MM.1S (cell line): ENCODE data around the gene RASSF7.

Experiments
- CTCF ChIP-seq: fragments of 300-600 bp; sonication (generic); IDR thresholded peaks from 2 replicates; pipeline ENCODE4 v1.5.1; 2016; ENCODE audit warnings: antibody characterized with exemption, low read length, mixed read lengths
- EZH2 ChIP-seq: fragments of 300-600 bp; sonication (generic); optimal IDR thresholded peaks from 2 replicates; pipeline ENCODE3; 2017; ENCODE audit warnings: low read depth, mild to moderate bottlenecking, antibody characterized with exemption, low read length, mixed read lengths

GRCh38 chr11:530960-531831 is 29.6 kb upstream of the RASSF7 start:
- TF ChIP-seq CTCF = no peak
- no peak for TF ChIP-seq EZH2
